Nephron progenitor cell (in vitro differentiated cells): Measurements from ENCODE around the gene ZNF804A.

ENCODE experiments used
- DNase-seq: peaks from one replicate; pipeline ENCODE4 v3.0.0; 2021
- H3K27ac Mint-ChIP-seq: 2 replicates; pipeline ENCODE4 v1.8.0; 2021; ENCODE audit warnings: mild to moderate bottlenecking, moderate library complexity, mixed read lengths
- H3K27me3 Mint-ChIP-seq: 2 replicates; pipeline ENCODE4 v1.8.0; 2021; ENCODE audit warnings: mild to moderate bottlenecking, low read depth, mixed read lengths; ENCODE audit not compliant: poor library complexity
- H3K36me3 Mint-ChIP-seq: 2 replicates; pipeline ENCODE4 v1.8.0; 2021; ENCODE audit warnings: low read depth, mixed read lengths
- H3K4me1 Mint-ChIP-seq: 2 replicates; pipeline ENCODE4 v1.8.0; 2021; ENCODE audit warnings: mixed read lengths
- H3K4me3 Mint-ChIP-seq: 2 replicates; pipeline ENCODE4 v1.8.0; 2021; ENCODE audit warnings: mild to moderate bottlenecking, moderate library complexity, mixed read lengths
- H3K9me3 Mint-ChIP-seq: 2 replicates; pipeline ENCODE4 v1.8.0; 2021; ENCODE audit warnings: mild to moderate bottlenecking, moderate library complexity, mixed read lengths
- TF ChIP-seq, protein P1 (sequence below): fragments of 200-600 bp; sonication (generic); IDR thresholded peaks from 2 replicates; pipeline ENCODE4 v1.5.0; 2021; ENCODE audit warnings: antibody characterized with exemption

Gene ZNF804A

DNA sequence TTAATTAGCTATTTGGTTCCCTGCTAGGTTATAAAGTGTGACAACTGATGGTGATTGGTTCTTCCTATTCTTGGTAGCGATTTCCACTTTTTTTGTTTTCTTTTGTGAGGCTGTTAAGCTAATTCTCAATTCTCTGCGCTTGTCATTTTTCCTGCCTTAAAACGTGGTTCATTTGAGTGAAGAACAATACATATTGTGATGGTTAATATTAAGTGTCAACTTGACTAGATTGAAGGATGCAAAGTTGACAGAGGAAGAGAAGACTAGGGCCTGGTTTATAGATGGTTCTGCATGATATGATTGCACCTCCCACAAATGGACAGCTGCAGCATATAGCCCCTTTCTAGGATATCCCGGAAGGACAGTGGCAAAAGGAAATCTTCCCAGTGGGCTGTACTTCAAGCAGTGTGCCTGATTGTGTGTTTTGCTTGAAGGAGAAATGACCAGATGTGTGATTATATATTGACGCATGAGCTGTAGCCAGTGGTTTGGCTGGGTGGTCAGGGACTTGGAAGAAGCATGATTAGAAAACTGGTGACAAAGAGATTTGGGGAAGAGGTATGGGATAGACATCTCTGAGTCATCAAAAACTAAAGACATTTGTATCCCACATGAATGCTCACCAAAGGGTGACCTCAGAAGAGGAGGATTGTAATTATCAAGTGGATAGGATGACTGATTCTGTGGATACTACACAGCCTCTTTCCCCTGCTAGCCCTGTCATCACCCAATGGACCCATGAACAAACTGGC lies 39.4 kb upstream of the ZNF804A start:
- Mint-ChIP-seq H3K4me3 (no peak overlapping the region), H3K27ac (no peak overlapping the region), H3K27me3 (peaks cover 2% of the 10 kb centered on the region), H3K9me3 (no peaks in the 10 kb centered on the region), H3K4me1 (no peaks in the 10 kb centered on the region), H3K36me3 (no peaks in the 10 kb centered on the region)
- DNase-seq, result no peak
- TF ChIP-seq, protein P1, sequence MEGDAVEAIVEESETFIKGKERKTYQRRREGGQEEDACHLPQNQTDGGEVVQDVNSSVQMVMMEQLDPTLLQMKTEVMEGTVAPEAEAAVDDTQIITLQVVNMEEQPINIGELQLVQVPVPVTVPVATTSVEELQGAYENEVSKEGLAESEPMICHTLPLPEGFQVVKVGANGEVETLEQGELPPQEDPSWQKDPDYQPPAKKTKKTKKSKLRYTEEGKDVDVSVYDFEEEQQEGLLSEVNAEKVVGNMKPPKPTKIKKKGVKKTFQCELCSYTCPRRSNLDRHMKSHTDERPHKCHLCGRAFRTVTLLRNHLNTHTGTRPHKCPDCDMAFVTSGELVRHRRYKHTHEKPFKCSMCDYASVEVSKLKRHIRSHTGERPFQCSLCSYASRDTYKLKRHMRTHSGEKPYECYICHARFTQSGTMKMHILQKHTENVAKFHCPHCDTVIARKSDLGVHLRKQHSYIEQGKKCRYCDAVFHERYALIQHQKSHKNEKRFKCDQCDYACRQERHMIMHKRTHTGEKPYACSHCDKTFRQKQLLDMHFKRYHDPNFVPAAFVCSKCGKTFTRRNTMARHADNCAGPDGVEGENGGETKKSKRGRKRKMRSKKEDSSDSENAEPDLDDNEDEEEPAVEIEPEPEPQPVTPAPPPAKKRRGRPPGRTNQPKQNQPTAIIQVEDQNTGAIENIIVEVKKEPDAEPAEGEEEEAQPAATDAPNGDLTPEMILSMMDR, result no peak

DNA sequence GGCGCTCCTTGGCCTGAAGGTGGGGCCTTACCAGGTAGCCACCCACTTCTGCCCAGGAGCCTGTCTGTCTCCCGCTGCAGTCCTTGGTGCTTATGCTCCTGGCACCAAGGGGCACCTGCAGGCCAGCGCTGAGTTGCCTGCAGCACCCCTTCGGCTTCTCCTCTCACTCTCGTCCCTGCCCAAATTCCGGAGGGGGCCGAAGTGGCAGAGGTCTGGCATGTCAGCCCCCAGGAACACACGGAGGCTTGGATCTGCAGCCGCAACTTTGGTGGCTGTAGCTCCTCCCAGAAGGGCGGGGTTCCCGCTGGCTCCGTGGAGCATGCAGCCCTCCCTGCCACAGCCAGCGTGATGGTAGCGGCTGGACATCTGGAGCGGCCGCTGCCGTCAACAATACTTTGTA lies 37.7 kb upstream of the ZNF804A start:
- Mint-ChIP-seq H3K27ac (no peak overlapping the region), H3K36me3 (no peaks in the 10 kb centered on the region), H3K27me3 (peaks cover 2% of the 10 kb centered on the region), H3K4me3 (no peak overlapping the region), H3K4me1 (no peaks in the 10 kb centered on the region), H3K9me3 (no peaks in the 10 kb centered on the region)
- DNase-seq, result no peak
- TF ChIP-seq, protein P1, result no peak

DNA sequence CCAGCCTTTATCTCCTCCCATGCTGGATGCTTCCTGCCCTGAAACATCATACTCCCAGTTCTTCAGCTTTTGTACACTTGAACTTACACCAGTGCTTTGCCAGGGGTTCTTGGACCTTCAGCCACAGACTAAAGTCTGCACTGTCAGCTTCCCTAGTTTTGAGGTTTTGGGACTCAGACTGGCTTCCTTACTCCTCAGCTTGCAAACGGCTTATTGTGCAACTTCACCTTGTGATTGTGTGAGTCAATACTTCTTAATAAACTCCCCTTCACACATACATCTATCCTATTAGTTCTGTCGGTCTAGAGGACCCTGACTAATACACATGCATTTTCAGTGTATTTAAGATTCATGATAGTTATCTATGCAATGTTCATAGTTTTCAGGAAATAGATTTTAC lies 35.8 kb upstream of the ZNF804A start:
- H3K27ac Mint-ChIP-seq, result no peak overlapping the region
- TF ChIP-seq, protein P1, result no peak
- H3K27me3 Mint-ChIP-seq, result peaks cover 2% of the 10 kb centered on the region
- no peaks in the 10 kb centered on the region for H3K36me3 Mint-ChIP-seq
- H3K4me1 Mint-ChIP-seq, result no peaks in the 10 kb centered on the region
- no peak for DNase-seq
- no peaks in the 10 kb centered on the region for H3K9me3 Mint-ChIP-seq
- H3K4me3 Mint-ChIP-seq, result no peak overlapping the region

DNA sequence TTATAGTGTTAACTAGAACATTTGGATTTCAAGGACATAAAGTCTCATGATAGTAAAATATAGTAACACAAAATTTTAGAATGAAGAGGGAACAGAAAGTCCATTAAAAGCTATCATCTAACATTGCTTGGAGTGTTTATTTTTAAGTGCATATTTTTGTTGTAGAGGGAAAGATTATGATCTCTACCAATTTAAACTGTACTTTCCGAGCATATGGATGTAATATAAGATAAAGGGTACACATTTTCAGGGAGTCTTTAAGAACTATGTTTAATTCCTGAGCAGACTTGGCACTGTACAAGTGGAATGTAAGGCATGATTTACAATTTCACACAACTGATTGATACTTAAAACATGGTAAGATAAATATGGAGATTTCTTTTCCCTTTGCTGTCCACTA lies 34.2 kb upstream of the ZNF804A start:
- Mint-ChIP-seq H3K9me3 (no peaks in the 10 kb centered on the region), H3K4me3 (no peak overlapping the region), H3K27me3 (peaks cover 2% of the 10 kb centered on the region), H3K4me1 (no peaks in the 10 kb centered on the region), H3K27ac (no peak overlapping the region), H3K36me3 (no peaks in the 10 kb centered on the region)
- TF ChIP-seq, protein P1, result no peak
- no peak for DNase-seq

DNA sequence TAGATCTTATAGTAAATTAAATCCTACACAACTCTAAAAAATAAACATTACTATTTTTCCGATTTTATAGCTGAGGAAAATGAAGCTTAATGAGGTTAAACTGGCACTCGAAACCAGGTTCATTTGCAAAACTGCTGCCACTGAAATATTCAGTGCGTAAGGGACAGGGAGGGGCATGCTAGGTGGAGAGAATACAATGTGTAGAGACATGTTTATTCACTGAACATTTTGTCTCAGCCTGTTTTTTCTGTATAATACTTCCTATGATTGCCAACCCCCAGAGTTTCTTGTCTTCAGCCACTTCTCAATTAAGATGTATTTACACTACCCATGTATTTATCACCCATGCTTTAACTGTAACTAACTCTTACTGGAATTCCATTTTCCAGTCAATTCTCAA lies 31.6 kb upstream of the ZNF804A start:
- no peak for DNase-seq
- TF ChIP-seq, protein P1, result no peak
- Mint-ChIP-seq H3K4me1 (no peaks in the 10 kb centered on the region), H3K9me3 (no peaks in the 10 kb centered on the region), H3K36me3 (no peaks in the 10 kb centered on the region), H3K4me3 (no peak overlapping the region), H3K27me3 (no peaks in the 10 kb centered on the region), H3K27ac (no peak overlapping the region)

DNA sequence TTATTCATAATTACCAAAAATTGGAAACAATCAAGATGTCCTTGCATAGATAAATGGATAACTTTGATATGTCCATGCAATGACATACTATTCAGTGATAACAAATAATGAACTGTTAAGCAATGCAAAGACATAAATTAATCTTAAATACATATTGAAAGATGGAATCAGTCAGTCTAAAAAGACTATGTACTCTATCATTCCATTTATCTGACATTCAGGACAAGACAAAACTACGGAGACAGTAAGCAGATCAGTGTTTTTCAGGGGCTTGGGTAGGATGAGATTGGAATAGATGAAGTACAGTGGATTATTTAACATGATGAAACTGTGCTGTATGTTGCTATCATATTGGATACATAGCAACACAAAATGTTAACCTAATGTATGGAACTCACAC lies 21.3 kb upstream of the ZNF804A start:
- Mint-ChIP-seq H3K36me3 (no peaks in the 10 kb centered on the region), H3K27ac (no peak overlapping the region), H3K4me1 (no peaks in the 10 kb centered on the region), H3K27me3 (no peaks in the 10 kb centered on the region), H3K4me3 (no peak overlapping the region), H3K9me3 (no peaks in the 10 kb centered on the region)
- TF ChIP-seq, protein P1, result no peak
- no peak for DNase-seq
